HEK293T (cell line): ENCODE measurements around the gene ULBP1.
"Not testable (repeated sequence)": the region's sequence is repeated elsewhere in the genome, so short reads cannot be mapped to it uniquely, and the experiment has no call there.

Experiments used
- ARNT ChIP-seq: fragments of 450-650 bp; IDR thresholded peaks from 2 replicates; pipeline ENCODE4 v1.6.1; 2017; ENCODE audit warnings: mild to moderate bottlenecking
- FOXK2 ChIP-seq: fragments of 450-650 bp; IDR thresholded peaks from 2 replicates; pipeline ENCODE4 v1.6.1; 2016; ENCODE audit warnings: mild to moderate bottlenecking
- HDGF ChIP-seq: fragments of 450-650 bp; IDR thresholded peaks from 2 replicates; pipeline ENCODE4 v1.6.1; 2017; ENCODE audit warnings: antibody characterized with exemption, borderline replicate concordance
- L3MBTL2 ChIP-seq: fragments of 450-650 bp; conservative IDR thresholded peaks from 2 replicates; pipeline ENCODE4 v1.6.1; 2016; ENCODE audit warnings: mild to moderate bottlenecking
- PKNOX1 ChIP-seq: fragments of 450-650 bp; IDR thresholded peaks from 2 replicates; pipeline ENCODE4 v1.6.1; 2016
- SP1 ChIP-seq: fragments of 450-650 bp; IDR thresholded peaks from 2 replicates; pipeline ENCODE4 v1.6.1; 2017

- TF ChIP-seq PKNOX1, HDGF, SP1, L3MBTL2, FOXK2, ARNT: not testable (repeated sequence)
Measured at GRCh38 chr6:149953934-149954327, 9.8 kb upstream of the ULBP1 start.
